Panc1 (cell line): ENCODE results near the gene NHS. TPM values are rescaled to one million over a fixed set of nuclear protein-coding genes. Genes with fewer than 3 reads are reported as not detected.
"Not testable (repeated sequence)": the region's sequence is repeated elsewhere in the genome, so short reads cannot be mapped to it uniquely, and the experiment has no call there.

Source experiments
- ATAC-seq: fragments of 200-7000 bp; cut with Tn5 transposase; 2 replicates; pipeline ENCODE4 v1.9.1; 2020; ENCODE audit warnings: mild to moderate bottlenecking, moderate library complexity
- BruUV-seq: library from RNA; stranded (reverse); fragments of 400-500 nt; replicated peaks from 2 replicates; lab custom pipeline; 2021; lab: Mats Ljungman, UMichigan
- CTCF ChIA-PET: fragments of 300-600 bp; sonication (Branson Sonifier 250); formaldehyde crosslinking; loops from one replicate; lab custom pipeline; 2022; ENCODE audit warnings: antibody characterized with exemption; lab: Charles Lee
- POLR2A ChIA-PET: fragments of 300-600 bp; sonication (Branson Sonifier 250); formaldehyde crosslinking; loops from one replicate; lab custom pipeline; 2022; ENCODE audit warnings: antibody characterized with exemption; lab: Charles Lee
- DNase-seq: peaks from one replicate; pipeline ENCODE4 v3.0.0-alpha.2; 2010; ENCODE audit warnings: low read depth, low spot score
- H3K27ac ChIP-seq: 2 replicates; pipeline ENCODE4 v1.5.1; 2011; ENCODE audit warnings: mild to moderate bottlenecking, low read length, inconsistent platforms
- H3K27me3 ChIP-seq: fragments of 200-500 bp; sonication (Bioruptor generic); 2 replicates; pipeline ENCODE4 v1.6.0; 2014; ENCODE audit warnings: low read length, inconsistent platforms; ENCODE audit not compliant: control insufficient read depth, insufficient read depth
- H3K36me3 ChIP-seq: fragments of 200-500 bp; sonication (Bioruptor generic); 2 replicates; pipeline ENCODE4 v1.5.1; 2014; ENCODE audit warnings: inconsistent platforms, mild to moderate bottlenecking, low read length, moderate library complexity; ENCODE audit not compliant: control insufficient read depth, insufficient read depth
- H3K4me1 ChIP-seq: 2 replicates; pipeline ENCODE4 v1.5.1; 2011; ENCODE audit warnings: inconsistent platforms, mild to moderate bottlenecking, low read length, moderate library complexity; ENCODE audit not compliant: control insufficient read depth, insufficient read depth
- H3K4me3 ChIP-seq, 2 experiments: 2 replicates each; pipeline ENCODE4 v1.5.1; 2011 to 2012; ENCODE audit warnings: low read depth in 2 of 2, low read length in 2 of 2, mild to moderate bottlenecking in 2 of 2, inconsistent platforms in 1 of 2, moderate library complexity in 1 of 2
- H3K9me3 ChIP-seq: fragments of 200-500 bp; sonication (Bioruptor generic); 2 replicates; pipeline ENCODE4 v1.5.1; 2014; ENCODE audit warnings: low read depth, mild to moderate bottlenecking, inconsistent platforms, low read length, moderate library complexity; ENCODE audit not compliant: control insufficient read depth, insufficient read depth
- POLR2AphosphoS5 ChIP-seq: IDR thresholded peaks from 2 replicates; pipeline ENCODE4 v1.6.1; 2012; ENCODE audit warnings: mild to moderate bottlenecking, low read depth, low read length, moderate library complexity
- SIN3A ChIP-seq: IDR thresholded peaks from 2 replicates; pipeline ENCODE4 v1.6.1; 2012; ENCODE audit warnings: low read depth, mild to moderate bottlenecking, low read length, moderate library complexity, borderline replicate concordance; ENCODE audit not compliant: insufficient read depth
- TCF7L2 ChIP-seq: IDR thresholded peaks from 2 replicates; pipeline ENCODE4 v1.6.1; 2011; ENCODE audit warnings: mild to moderate bottlenecking, low read depth, low read length, inconsistent platforms
- in situ Hi-C: cut with HindIII; loops from 2 replicates; pipeline ENCODE4 v1.10.0; 2016; ENCODE audit warnings: low sequenced_read_pairs, low pct_unique_long_range_greater_than_20kb
- intact Hi-C: fragments of 100-400 bp; cut with micrococcal nuclease; formaldehyde crosslinking; loops from one replicate; pipeline ENCODE4 v1.10.0; 2022; ENCODE audit not compliant: unreplicated experiment
- total RNA-seq: library from RNA; stranded (reverse); gene quantifications from one replicate; pipeline ENCODE4 v1.2.1, GENCODE V29; 2021; ENCODE audit not compliant: unreplicated experiment
- TF ChIP-seq, protein P1 (sequence below), 2 experiments: IDR thresholded peaks; 2 replicates each; pipeline ENCODE4 v1.6.1; 2011 to 2012; ENCODE audit warnings: low read depth in 2 of 2, control low read depth in 1 of 2, low read length in 1 of 2, mild to moderate bottlenecking in 1 of 2, moderate library complexity in 1 of 2; ENCODE audit not compliant: insufficient read depth in 1 of 2
- TF ChIP-seq, protein P2 (sequence below): fragments of 450-650 bp; IDR thresholded peaks from 2 replicates; pipeline ENCODE4 v1.5.1; 2017; ENCODE audit warnings: mild to moderate bottlenecking

Gene NHS
- total RNA-seq, 1 experiment from 2014 or later, result 0.80 TPM

DNA sequence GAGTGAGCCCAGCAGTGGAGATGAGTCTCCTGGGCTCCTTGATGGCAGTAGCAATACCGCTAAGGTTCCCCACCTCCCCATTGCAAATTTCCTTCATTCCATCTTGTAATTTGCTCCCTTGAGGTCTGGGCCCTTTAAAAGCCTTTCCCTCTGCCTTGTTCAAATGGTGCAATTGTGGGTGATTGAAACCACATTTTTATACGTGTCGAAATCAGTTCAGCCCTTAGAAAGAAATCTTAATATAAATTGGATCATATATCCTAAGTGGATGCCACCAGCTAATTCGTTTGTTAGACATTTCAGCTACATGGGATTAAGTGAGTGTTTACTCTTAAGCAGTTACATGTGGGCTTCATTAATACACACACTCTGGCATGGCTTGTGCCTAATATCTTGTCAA, 68.6 kb downstream of the NHS start:
- in situ Hi-C loops, result no loop called here
- H3K4me1 ChIP-seq, result no peaks in the 10 kb centered on the region
- CTCF ChIA-PET, result no interaction called here
- no peaks in the 10 kb centered on the region for H3K27me3 ChIP-seq
- TF ChIP-seq TCF7L2, result no peak
- TF ChIP-seq, protein P1, sequence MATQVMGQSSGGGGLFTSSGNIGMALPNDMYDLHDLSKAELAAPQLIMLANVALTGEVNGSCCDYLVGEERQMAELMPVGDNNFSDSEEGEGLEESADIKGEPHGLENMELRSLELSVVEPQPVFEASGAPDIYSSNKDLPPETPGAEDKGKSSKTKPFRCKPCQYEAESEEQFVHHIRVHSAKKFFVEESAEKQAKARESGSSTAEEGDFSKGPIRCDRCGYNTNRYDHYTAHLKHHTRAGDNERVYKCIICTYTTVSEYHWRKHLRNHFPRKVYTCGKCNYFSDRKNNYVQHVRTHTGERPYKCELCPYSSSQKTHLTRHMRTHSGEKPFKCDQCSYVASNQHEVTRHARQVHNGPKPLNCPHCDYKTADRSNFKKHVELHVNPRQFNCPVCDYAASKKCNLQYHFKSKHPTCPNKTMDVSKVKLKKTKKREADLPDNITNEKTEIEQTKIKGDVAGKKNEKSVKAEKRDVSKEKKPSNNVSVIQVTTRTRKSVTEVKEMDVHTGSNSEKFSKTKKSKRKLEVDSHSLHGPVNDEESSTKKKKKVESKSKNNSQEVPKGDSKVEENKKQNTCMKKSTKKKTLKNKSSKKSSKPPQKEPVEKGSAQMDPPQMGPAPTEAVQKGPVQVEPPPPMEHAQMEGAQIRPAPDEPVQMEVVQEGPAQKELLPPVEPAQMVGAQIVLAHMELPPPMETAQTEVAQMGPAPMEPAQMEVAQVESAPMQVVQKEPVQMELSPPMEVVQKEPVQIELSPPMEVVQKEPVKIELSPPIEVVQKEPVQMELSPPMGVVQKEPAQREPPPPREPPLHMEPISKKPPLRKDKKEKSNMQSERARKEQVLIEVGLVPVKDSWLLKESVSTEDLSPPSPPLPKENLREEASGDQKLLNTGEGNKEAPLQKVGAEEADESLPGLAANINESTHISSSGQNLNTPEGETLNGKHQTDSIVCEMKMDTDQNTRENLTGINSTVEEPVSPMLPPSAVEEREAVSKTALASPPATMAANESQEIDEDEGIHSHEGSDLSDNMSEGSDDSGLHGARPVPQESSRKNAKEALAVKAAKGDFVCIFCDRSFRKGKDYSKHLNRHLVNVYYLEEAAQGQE (IDR thresholded peaks at IDR 0.05; ENCODE audit: insufficient read depth in 1 of 2, low read depth in 2 of 2, low read length in 1 of 2), result no peak
- TF ChIP-seq SIN3A, result no peak
- TF ChIP-seq POLR2AphosphoS5, result no peak
- H3K27ac ChIP-seq, result no peak overlapping the region
- no peaks in the 10 kb centered on the region for H3K9me3 ChIP-seq
- intact Hi-C loops, result no loop called here
- ATAC-seq (no peak), DNase-seq (no peak)
- POLR2A ChIA-PET, result no interaction called here
- H3K36me3 ChIP-seq, result no peaks in the 10 kb centered on the region
- BruUV-seq, result no TSS peak
- no peak overlapping the region for H3K4me3 ChIP-seq

DNA sequence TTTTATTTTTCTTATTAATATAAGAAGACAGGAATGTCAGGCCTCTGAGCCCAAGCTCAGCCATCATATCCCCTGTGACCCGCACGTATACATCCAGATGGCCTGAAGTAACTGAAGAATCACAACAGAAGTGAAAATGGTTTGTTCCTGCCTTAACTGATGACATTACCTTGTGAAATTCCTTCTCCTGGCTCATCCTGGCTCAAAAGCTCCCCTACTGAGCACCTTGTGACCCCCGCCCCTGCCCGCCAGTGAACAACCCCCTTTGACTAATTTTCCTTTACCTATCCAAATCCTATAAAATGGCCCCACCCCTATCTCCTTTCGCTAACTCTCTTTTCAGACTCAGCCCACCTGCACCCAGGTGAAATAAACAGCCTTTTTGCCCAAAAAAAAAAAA, 71.3 kb downstream of the NHS start:
- H3K4me3 ChIP-seq, H3K9me3 ChIP-seq, H3K4me1 ChIP-seq, POLR2A ChIA-PET, CTCF ChIA-PET, H3K27ac ChIP-seq, H3K36me3 ChIP-seq, intact Hi-C loops, H3K27me3 ChIP-seq, BruUV-seq, ATAC-seq, DNase-seq, in situ Hi-C loops: not testable (repeated sequence)

DNA sequence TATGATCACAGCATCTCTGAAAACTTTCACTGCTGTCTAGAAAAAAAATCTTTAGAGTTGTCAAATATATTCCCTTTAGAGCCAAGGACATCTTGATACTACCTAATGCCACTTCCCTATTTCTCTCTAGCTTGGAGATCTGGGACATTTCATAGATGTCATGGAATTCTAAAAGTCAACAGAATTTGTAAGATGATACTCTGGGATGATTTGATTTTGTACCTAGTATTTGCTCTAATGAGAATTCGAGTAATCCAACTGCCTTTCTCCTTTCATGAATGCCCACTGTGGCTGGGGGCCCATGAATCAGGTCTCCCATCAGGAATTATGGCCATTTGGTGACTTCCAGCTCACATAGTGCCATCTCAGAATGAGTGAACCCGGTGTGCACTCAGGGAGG, 73.2 kb downstream of the NHS start:
- H3K27me3 ChIP-seq, result no peaks in the 10 kb centered on the region
- no TSS peak for BruUV-seq
- H3K4me1 ChIP-seq, result no peaks in the 10 kb centered on the region
- H3K27ac ChIP-seq, result no peak overlapping the region
- TF ChIP-seq TCF7L2, result no peak
- no peaks in the 10 kb centered on the region for H3K9me3 ChIP-seq
- H3K36me3 ChIP-seq, result no peaks in the 10 kb centered on the region
- in situ Hi-C loops, result no loop called here
- intact Hi-C loops, result no loop called here
- H3K4me3 ChIP-seq, result no peak overlapping the region
- ATAC-seq (no peak), DNase-seq (no peak)
- ChIA-PET CTCF (no interaction called here), POLR2A (interaction anchor here (0.6 kb wide), 1 partner anchor 131 kb away, joined by 3 read pairs; no protein-coding TSS in a partner anchor)

DNA sequence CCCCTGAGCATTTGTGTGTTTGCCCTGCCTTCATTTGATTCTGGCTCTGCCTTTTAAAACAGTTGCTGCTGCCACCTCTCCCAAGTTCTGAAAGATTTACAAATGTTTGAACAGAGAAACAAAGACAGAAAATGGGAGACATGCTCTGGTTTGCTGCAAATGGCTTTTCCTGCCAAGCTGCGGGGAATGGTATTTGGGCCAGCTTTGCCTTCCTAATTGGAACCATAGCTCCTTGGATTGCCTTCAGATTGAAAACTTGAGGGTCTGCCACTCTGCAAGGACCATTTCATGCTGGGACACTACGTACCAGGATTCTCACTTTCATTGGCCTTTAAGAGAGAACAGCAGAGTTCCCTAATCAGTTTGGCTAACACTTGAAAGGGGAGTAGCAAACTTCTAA, 74.9 kb downstream of the NHS start:
- H3K36me3 ChIP-seq, result no peaks in the 10 kb centered on the region
- intact Hi-C loops (no loop called here), in situ Hi-C loops (no loop called here)
- DNase-seq (no peak), ATAC-seq (no peak)
- ChIA-PET POLR2A (no interaction called here), CTCF (no interaction called here)
- H3K4me1 ChIP-seq, result no peaks in the 10 kb centered on the region
- BruUV-seq, result no TSS peak
- TF ChIP-seq, protein P1 (IDR thresholded peaks at IDR 0.05; ENCODE audit: insufficient read depth in 1 of 2, low read depth in 2 of 2, low read length in 1 of 2), result no peak
- no peak for TF ChIP-seq TCF7L2
- TF ChIP-seq SIN3A, result no peak
- TF ChIP-seq POLR2AphosphoS5, result no peak
- TF ChIP-seq, protein P2, sequence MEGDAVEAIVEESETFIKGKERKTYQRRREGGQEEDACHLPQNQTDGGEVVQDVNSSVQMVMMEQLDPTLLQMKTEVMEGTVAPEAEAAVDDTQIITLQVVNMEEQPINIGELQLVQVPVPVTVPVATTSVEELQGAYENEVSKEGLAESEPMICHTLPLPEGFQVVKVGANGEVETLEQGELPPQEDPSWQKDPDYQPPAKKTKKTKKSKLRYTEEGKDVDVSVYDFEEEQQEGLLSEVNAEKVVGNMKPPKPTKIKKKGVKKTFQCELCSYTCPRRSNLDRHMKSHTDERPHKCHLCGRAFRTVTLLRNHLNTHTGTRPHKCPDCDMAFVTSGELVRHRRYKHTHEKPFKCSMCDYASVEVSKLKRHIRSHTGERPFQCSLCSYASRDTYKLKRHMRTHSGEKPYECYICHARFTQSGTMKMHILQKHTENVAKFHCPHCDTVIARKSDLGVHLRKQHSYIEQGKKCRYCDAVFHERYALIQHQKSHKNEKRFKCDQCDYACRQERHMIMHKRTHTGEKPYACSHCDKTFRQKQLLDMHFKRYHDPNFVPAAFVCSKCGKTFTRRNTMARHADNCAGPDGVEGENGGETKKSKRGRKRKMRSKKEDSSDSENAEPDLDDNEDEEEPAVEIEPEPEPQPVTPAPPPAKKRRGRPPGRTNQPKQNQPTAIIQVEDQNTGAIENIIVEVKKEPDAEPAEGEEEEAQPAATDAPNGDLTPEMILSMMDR, result no peak
- H3K4me3 ChIP-seq, result no peak overlapping the region
- H3K27ac ChIP-seq, result no peak overlapping the region
- no peaks in the 10 kb centered on the region for H3K9me3 ChIP-seq
- H3K27me3 ChIP-seq, result no peaks in the 10 kb centered on the region
